Skeletal muscle tissue (tissue), 4 donors: ENCODE data around the gene MRPS7. TPM values are rescaled to one million over a fixed set of nuclear protein-coding genes. Genes with fewer than 3 reads are reported as not detected.
"Not testable (repeated sequence)": the region's sequence is repeated elsewhere in the genome, so short reads cannot be mapped to it uniquely, and the experiment has no call there.

Experiments used
- H3K27ac ChIP-seq: one replicate; pipeline ENCODE4 v1.7.0; 2013; ENCODE audit warnings: mild to moderate bottlenecking, low read depth, low read length, inconsistent platforms
- H3K27me3 ChIP-seq, 3 donors: one replicate each; pipeline ENCODE4 v1.7.0; 2013; ENCODE audit warnings: low read length in 3 of 3; ENCODE audit not compliant: control insufficient read depth in 3 of 3, insufficient read depth in 3 of 3
- H3K36me3 ChIP-seq, 3 donors: one replicate each; pipeline ENCODE4 v1.7.0; 2013; ENCODE audit warnings: low read length in 3 of 3; ENCODE audit not compliant: control insufficient read depth in 3 of 3, insufficient read depth in 3 of 3
- H3K4me1 ChIP-seq, 3 donors: one replicate each; pipeline ENCODE4 v1.7.0; 2013; ENCODE audit warnings: low read length in 3 of 3, mild to moderate bottlenecking in 3 of 3; ENCODE audit not compliant: control insufficient read depth in 3 of 3, insufficient read depth in 3 of 3
- H3K4me3 ChIP-seq, 3 donors: one replicate each; pipeline ENCODE4 v1.7.0; 2013; ENCODE audit warnings: low read length in 3 of 3
- H3K9ac ChIP-seq, 3 donors: one replicate each; pipeline ENCODE4 v1.7.0; 2013; ENCODE audit warnings: low read length in 3 of 3, mild to moderate bottlenecking in 3 of 3, moderate library complexity in 2 of 3, low read depth in 1 of 3
- H3K9me3 ChIP-seq, 3 donors: one replicate each; pipeline ENCODE4 v1.7.0; 2013; ENCODE audit warnings: low read length in 3 of 3; ENCODE audit not compliant: control insufficient read depth in 3 of 3
- total RNA-seq: library from RNA; depleted of rRNA; stranded (reverse); fragments of >200 nt; gene quantifications from one replicate; pipeline ENCODE4 v1.2.3, GENCODE V29; 2014
- donor health status: Osteomylitis.

Gene MRPS7
- total RNA-seq, 1 donor from 2014 or later = 71.5 TPM

DNA sequence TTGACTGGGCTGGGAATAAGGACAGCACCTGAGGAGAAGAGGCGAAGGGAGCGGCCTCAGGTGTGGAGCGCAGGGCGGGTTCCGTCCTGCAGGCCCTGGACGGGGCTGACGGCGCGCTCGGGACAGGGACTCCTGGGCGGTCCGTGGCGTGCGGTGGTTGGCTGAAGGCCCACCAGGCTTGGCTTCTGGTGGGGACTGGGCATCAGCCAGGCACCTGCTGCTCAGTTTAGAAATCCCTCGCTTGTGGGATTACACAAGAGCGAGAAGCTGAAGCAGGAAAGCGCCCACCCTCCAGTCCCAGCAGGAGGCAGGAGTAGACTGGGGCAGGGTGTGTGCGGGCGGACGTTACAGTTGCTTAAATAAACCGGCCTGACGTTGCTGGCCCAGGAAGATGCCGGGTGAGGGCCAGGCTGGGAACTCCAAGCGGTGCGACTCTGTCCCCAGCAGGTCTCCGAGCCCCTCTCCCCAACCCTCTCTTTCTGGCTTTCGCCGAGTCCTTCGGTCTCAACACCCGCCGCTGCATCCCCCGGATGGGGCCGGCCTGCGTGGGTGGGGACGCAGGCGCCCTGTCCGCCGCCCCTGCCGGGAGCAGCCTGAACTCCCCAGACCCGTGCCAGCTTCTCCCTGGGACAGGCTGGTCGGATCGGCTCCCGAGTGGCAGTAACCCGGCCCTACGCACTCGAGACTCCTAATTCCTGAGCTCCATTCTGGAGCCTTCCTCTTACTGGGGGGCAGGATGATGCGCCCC, 8.7 kb downstream of the MRPS7 start:
- Histone ChIP-seq H3K9me3 (no peaks in the 10 kb centered on the region), H3K27ac (peak overlapping the region; percentile 94), H3K36me3 (peaks cover 27 to 30% (median 30%) of the 10 kb centered on the region in 3 donors), H3K27me3 (no peaks in the 10 kb centered on the region), H3K4me3 (peak overlapping the region; percentile 83 to 91 (median 88)), H3K9ac (peak overlapping the region; percentile 95), H3K4me1 (peaks cover 36 to 46% (median 40%) of the 10 kb centered on the region in 3 donors)

- Histone ChIP-seq H3K9me3 (no peaks in the 10 kb centered on the region), H3K36me3 (peaks cover 24 to 26% (median 25%) of the 10 kb centered on the region in 3 donors), H3K4me3 (peak within 1 kb of the TSS; percentile 83 to 91 (median 88)), H3K27ac (peak within 1 kb of the TSS; percentile 94), H3K27me3 (no peaks in the 10 kb centered on the region), H3K9ac (peak within 1 kb of the TSS; percentile 95), H3K4me1 (peaks cover 36 to 46% (median 40%) of the 10 kb centered on the region in 3 donors)
Measured at GRCh38 chr17:75270966-75271232, 9.2 kb downstream of the MRPS7 start, which contains the start of gene MIF4GD. TSS of gene MIF4GD (minus strand) at chr17:75271231. CDS start at chr17:75270195, 1,036 bp downstream.

DNA sequence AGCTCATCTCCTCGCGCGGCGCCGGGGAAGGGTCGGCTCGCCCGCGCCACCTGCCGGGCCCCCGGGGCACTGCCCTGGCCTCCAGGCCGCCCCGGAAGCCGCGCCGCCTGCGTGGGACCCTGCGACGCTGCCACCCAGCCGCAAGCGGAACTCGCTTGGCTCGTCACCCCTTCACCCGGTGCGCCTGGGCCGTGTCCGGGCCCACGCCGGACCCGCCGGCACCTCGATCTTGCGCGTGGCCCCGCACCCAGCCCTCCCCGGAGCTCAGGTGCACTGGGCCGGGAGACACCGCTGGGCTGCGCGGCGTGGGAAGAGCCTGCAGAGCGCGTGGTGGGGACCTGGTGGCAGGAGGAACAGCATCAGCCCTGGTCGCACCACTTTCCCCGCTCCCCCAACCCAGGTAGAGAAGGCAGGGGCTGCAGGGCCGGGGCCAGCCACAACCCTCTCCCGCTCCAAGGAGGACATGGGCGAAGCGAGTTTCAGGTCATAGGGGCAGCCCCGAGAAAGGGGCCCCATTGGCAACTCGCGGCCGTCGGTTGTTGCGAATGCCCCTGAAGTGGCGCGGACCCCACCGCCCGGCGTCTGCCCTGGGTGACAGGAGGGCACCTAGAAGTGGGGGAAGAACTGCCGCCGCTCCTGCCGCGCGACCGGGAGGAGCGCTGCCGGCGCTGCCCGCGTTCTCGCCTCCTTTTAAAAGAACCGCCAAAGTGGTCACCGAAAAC, 9.7 kb downstream of the MRPS7 start:
- Histone ChIP-seq H3K27ac (peak overlapping the region; percentile 54), H3K4me1 (peaks cover 36 to 43% (median 39%) of the 10 kb centered on the region in 3 donors)

GRCh38 chr17:75271955-75272847, 10.5 kb downstream of the MRPS7 start:
- H3K36me3 ChIP-seq = peaks cover 14 to 17% (median 16%) of the 10 kb centered on the region in 3 donors

More for the DNA sequence above, 9.7 kb downstream of the MRPS7 start:
- peaks cover 19 to 22% (median 20%) of the 10 kb centered on the region in 3 donors for H3K36me3 ChIP-seq
- no peaks in the 10 kb centered on the region for H3K27me3 ChIP-seq
- H3K9ac ChIP-seq = peak overlapping the region; percentile 74 to 95 (median 84)
- H3K4me3 ChIP-seq = peak overlapping the region; percentile 70 to 87 (median 72)
- no peaks in the 10 kb centered on the region for H3K9me3 ChIP-seq

DNA sequence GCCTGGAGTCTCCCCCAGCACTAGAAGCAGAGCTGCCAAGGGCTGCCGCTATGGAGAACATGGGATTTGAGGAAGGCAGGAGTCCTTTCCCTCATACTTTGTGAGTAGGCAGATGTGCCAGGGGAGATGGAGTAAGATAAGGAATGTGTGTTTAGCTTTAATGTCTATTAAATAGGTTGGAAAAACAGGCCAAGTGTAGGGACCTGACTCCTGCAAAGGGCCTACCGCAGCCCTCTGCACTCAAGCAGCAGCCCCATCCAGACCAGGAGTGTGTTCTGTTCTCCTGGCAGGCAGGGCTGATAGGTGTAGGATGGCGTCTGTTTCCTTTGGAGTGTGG, 11.1 kb downstream of the MRPS7 start:
- H3K27ac ChIP-seq = no peak overlapping the region
- peaks cover 21 to 29% (median 25%) of the 10 kb centered on the region in 3 donors for H3K4me1 ChIP-seq
- H3K27me3 ChIP-seq = no peaks in the 10 kb centered on the region
- peaks cover 15 to 17% (median 15%) of the 10 kb centered on the region in 3 donors for H3K36me3 ChIP-seq
- H3K4me3 ChIP-seq = no peak overlapping the region
- H3K9ac ChIP-seq = peak overlapping the region in 1 of 3 donors; percentile 95
- H3K9me3 ChIP-seq = no peaks in the 10 kb centered on the region

More at GRCh38 chr17:75271955-75272847, 10.5 kb downstream of the MRPS7 start:
- H3K9me3 ChIP-seq = no peaks in the 10 kb centered on the region
- H3K4me1 ChIP-seq = peaks cover 28 to 35% (median 31%) of the 10 kb centered on the region in 3 donors
- H3K9ac ChIP-seq = peak overlapping the region; percentile 74 to 95 (median 84)
- H3K4me3 ChIP-seq = peak overlapping the region; percentile 70 to 87 (median 72)
- H3K27ac ChIP-seq = peak overlapping the region; percentile 54
- no peaks in the 10 kb centered on the region for H3K27me3 ChIP-seq

DNA sequence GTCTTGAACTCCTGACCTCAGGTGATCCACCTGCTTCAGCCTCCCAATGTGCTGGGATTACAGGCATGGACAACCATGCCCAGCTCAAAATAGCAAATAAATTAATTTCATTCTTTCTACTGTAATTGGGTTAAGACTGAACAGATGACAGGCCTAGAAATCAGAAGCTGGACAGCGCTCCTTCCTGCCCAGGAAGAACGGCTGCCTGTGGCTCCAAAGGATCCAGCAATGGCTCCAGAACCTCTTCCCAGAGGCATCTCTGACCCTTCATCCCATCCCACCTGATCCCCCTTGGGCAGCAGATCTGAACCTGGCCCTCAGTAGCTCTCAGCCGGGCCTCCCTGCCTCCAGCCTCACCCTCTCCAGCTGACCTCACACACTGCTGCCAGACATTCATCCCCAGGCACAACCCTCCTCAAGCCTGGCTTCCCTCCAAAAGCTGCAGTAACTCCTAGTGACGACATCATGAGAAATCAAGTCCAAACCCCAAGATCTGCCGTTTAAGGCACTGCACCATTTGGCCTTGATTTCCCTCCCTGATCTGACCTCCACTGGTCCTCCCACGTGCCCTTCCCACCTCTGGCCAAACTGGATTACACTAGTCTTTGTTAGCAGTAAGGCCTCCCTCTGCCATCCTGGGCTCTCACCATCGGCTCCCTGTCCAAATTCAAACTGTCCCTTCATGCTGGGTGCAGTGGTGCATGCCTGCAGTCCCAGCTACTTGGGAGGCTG, 12.5 kb downstream of the MRPS7 start:
- no peak overlapping the region for H3K4me3 ChIP-seq

DNA sequence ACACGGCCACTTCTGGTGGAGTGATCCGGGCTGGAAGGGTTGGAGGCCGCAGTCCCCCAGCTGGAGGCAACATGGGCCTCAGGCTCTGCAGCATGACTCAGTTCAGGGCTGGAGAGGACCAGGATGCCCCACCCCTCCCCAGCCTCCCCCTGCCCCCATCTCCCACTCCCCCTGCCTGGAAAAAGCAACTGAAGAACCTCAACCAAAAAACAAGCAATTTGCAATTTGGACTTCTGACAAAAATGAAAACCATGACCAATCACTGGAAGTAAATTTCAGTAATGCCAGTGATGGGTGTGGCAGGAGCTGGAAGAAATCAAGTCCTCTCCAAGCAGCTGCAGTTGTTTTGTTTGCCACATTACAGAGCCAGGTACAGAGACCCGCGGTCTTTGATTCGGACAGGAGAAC, 16.0 kb downstream of the MRPS7 start:
- Histone ChIP-seq H3K4me3 (no peak overlapping the region), H3K27me3 (no peaks in the 10 kb centered on the region), H3K9ac (no peak overlapping the region), H3K4me1 (peaks cover under 1 to 4% (median 2%) of the 10 kb centered on the region in 3 donors), H3K27ac (no peak overlapping the region), H3K36me3 (peaks cover 20 to 25% (median 21%) of the 10 kb centered on the region in 3 donors), H3K9me3 (no peaks in the 10 kb centered on the region)

More for the DNA sequence above, 12.5 kb downstream of the MRPS7 start:
- peaks cover 15 to 18% (median 15%) of the 10 kb centered on the region in 3 donors for H3K36me3 ChIP-seq
- H3K4me1 ChIP-seq = peaks cover 20 to 26% (median 22%) of the 10 kb centered on the region in 3 donors
- no peak overlapping the region for H3K27ac ChIP-seq
- H3K27me3 ChIP-seq = no peaks in the 10 kb centered on the region
- no peaks in the 10 kb centered on the region for H3K9me3 ChIP-seq
- H3K9ac ChIP-seq = no peak overlapping the region

- H3K4me1 ChIP-seq, H3K9me3 ChIP-seq, H3K4me3 ChIP-seq, H3K27ac ChIP-seq, H3K27me3 ChIP-seq, H3K9ac ChIP-seq: not testable (repeated sequence)
- peaks cover 17 to 21% (median 18%) of the 10 kb centered on the region in 3 donors for H3K36me3 ChIP-seq
Measured at GRCh38 chr17:75280189-75280588, 18.5 kb downstream of the MRPS7 start.

- Histone ChIP-seq H3K36me3 (peaks cover 21 to 24% (median 23%) of the 10 kb centered on the region in 3 donors), H3K4me3 (no peak overlapping the region), H3K9me3 (no peaks in the 10 kb centered on the region), H3K4me1 (peaks cover 6 to 11% (median 7%) of the 10 kb centered on the region in 3 donors), H3K9ac (no peak overlapping the region), H3K27me3 (no peaks in the 10 kb centered on the region), H3K27ac (no peak overlapping the region)
Measured at GRCh38 chr17:75285123-75285522, 23.4 kb downstream of the MRPS7 start.
